DOHH2 (cell line): ENCODE measurements around the gene MINK1.

Experiments used
- H3F3A ChIP-seq: fragments of 200-600 bp; sonication (generic), shearing (Covaris generic); 2 replicates; pipeline ENCODE4 v1.6.0; 2016; ENCODE audit warnings: antibody characterized with exemption, mild to moderate bottlenecking; ENCODE audit not compliant: control insufficient read depth, insufficient read depth
- H3K27ac ChIP-seq: fragments of 200-600 bp; sonication (generic); 2 replicates; pipeline ENCODE4 v1.5.1; 2014; ENCODE audit warnings: low read depth, mild to moderate bottlenecking, low read length, moderate library complexity
- H3K27me3 ChIP-seq: fragments of 200-600 bp; sonication (generic); 2 replicates; pipeline ENCODE4 v1.6.1; 2014; ENCODE audit warnings: mild to moderate bottlenecking, low read length, mixed read lengths; ENCODE audit not compliant: control insufficient read depth
- H3K36me3 ChIP-seq: fragments of 200-600 bp; sonication (generic); 2 replicates; pipeline ENCODE4 v1.6.1; 2014; ENCODE audit warnings: mild to moderate bottlenecking, low read length, moderate library complexity, mixed read lengths; ENCODE audit not compliant: control insufficient read depth
- H3K4me1 ChIP-seq: fragments of 200-600 bp; sonication (generic); 2 replicates; pipeline ENCODE4 v1.6.1; 2014; ENCODE audit warnings: mild to moderate bottlenecking, low read length, mixed read lengths; ENCODE audit not compliant: control insufficient read depth
- H3K4me2 ChIP-seq: fragments of 200-600 bp; sonication (generic); 2 replicates; pipeline ENCODE4 v1.6.0; 2014; ENCODE audit warnings: mild to moderate bottlenecking, low read length, moderate library complexity
- H3K4me3 ChIP-seq: fragments of 200-600 bp; sonication (generic); 2 replicates; pipeline ENCODE4 v1.5.1; 2014; ENCODE audit warnings: mild to moderate bottlenecking, low read length, mixed read lengths
- H3K79me2 ChIP-seq: fragments of 200-600 bp; sonication (generic); 2 replicates; pipeline ENCODE4 v1.6.1; 2014; ENCODE audit warnings: mild to moderate bottlenecking, low read length, mixed read lengths; ENCODE audit not compliant: control insufficient read depth
- H3K9me2 ChIP-seq: fragments of 200-600 bp; sonication (generic); replicated peaks from 2 replicates; pipeline ENCODE4 v1.6.1; 2014; ENCODE audit warnings: mild to moderate bottlenecking, low read length, mixed read lengths; ENCODE audit not compliant: control insufficient read depth
- H3K9me3 ChIP-seq: fragments of 200-600 bp; sonication (generic); 2 replicates; pipeline ENCODE4 v1.6.1; 2014; ENCODE audit warnings: antibody characterized with exemption, low read length, mixed read lengths; ENCODE audit not compliant: control insufficient read depth, insufficient read depth
- H4K20me1 ChIP-seq: fragments of 200-600 bp; sonication (generic); 2 replicates; pipeline ENCODE4 v1.6.0; 2014; ENCODE audit warnings: low read depth, mild to moderate bottlenecking, antibody characterized with exemption, low read length, moderate library complexity; ENCODE audit not compliant: control insufficient read depth, insufficient read depth
- CTCF ChIP-seq: fragments of 200-600 bp; sonication (generic); IDR thresholded peaks from one replicate; pipeline ENCODE4 v1.5.1; 2014; ENCODE audit warnings: antibody characterized with exemption, mild to moderate bottlenecking, low read depth, low read length; ENCODE audit not compliant: poor library complexity, severe bottlenecking
- EZH2phosphoT487 ChIP-seq: fragments of 200-600 bp; sonication (generic); IDR thresholded peaks from 2 replicates; pipeline ENCODE4 v1.6.1; 2017; ENCODE audit warnings: borderline replicate concordance, mild to moderate bottlenecking, antibody characterized with exemption, low read length, moderate library complexity, mixed read lengths

The MINK1 gene

GRCh38 chr17:4838309-4838785 is 5.2 kb downstream of the MINK1 start:
- no peaks in the 10 kb centered on the region for H3F3A ChIP-seq
- H3K4me2 ChIP-seq = no peak overlapping the region
- H3K9me2 ChIP-seq = no peaks in the 10 kb centered on the region
- H3K27ac ChIP-seq = no peak overlapping the region
- H3K4me1 ChIP-seq = peaks cover 24% of the 10 kb centered on the region
- peaks cover 5% of the 10 kb centered on the region; the same call in 1 of the 2 replicates for H3K36me3 ChIP-seq
- H3K27me3 ChIP-seq = no peaks in the 10 kb centered on the region
- H3K4me3 ChIP-seq = no peak overlapping the region
- H4K20me1 ChIP-seq = peaks cover 15% of the 10 kb centered on the region
- H3K9me3 ChIP-seq = no peaks in the 10 kb centered on the region
- no peak for TF ChIP-seq CTCF
- no peak for TF ChIP-seq EZH2phosphoT487
- peaks cover 91% of the 10 kb centered on the region for H3K79me2 ChIP-seq

- peaks cover 11% of the 10 kb centered on the region for H4K20me1 ChIP-seq
- H3K9me2 ChIP-seq = no peaks in the 10 kb centered on the region
- H3K4me2 ChIP-seq = no peak overlapping the region
- H3K4me1 ChIP-seq = peaks cover 19% of the 10 kb centered on the region
- TF ChIP-seq EZH2phosphoT487 (no peak), CTCF (no peak)
- no peaks in the 10 kb centered on the region for H3K27me3 ChIP-seq
- no peaks in the 10 kb centered on the region for H3F3A ChIP-seq
- peaks cover 89% of the 10 kb centered on the region for H3K79me2 ChIP-seq
- peaks cover 5% of the 10 kb centered on the region; the same call in 1 of the 2 replicates for H3K36me3 ChIP-seq
- H3K4me3 ChIP-seq = no peak overlapping the region
- no peaks in the 10 kb centered on the region for H3K9me3 ChIP-seq
- H3K27ac ChIP-seq = no peak overlapping the region
Measured at GRCh38 chr17:4839221-4839620, 6.1 kb downstream of the MINK1 start.

GRCh38 chr17:4839965-4840892 is 7.1 kb downstream of the MINK1 start:
- Histone ChIP-seq H3K36me3 (peaks cover 5% of the 10 kb centered on the region; the same call in 1 of the 2 replicates), H3K27ac (no peak overlapping the region), H4K20me1 (peaks cover 6% of the 10 kb centered on the region; the same call in 1 of the 2 replicates)

More at GRCh38 chr17:4839965-4840892, 7.1 kb downstream of the MINK1 start:
- Histone ChIP-seq H3K9me2 (no peaks in the 10 kb centered on the region), H3K4me2 (no peak overlapping the region), H3K27me3 (no peaks in the 10 kb centered on the region), H3K79me2 (peaks cover 89% of the 10 kb centered on the region), H3K9me3 (no peaks in the 10 kb centered on the region), H3K4me1 (peaks cover 9% of the 10 kb centered on the region), H3K4me3 (no peak overlapping the region), H3F3A (no peaks in the 10 kb centered on the region)
- TF ChIP-seq EZH2phosphoT487 (no peak), CTCF (no peak)
